CD4-positive, alpha-beta T cell treated with Interleukin-15 for 4 hours (primary cell): ENCODE data around the gene ERP29.
"Not testable (repeated sequence)": the region's sequence is repeated elsewhere in the genome, so short reads cannot be mapped to it uniquely, and the experiment has no call there.

Experiments used
- DNase-seq: peaks from one replicate; pipeline ENCODE4 v3.0.0-alpha.2; 2020; ENCODE audit warnings: low spot score

The ERP29 gene

GRCh38 chr12:112012775-112013600, at the start of gene ERP29, which contains the start of gene TMEM116:
Gene ERP29 (plus strand): TSS chr12:112013426. CDS start chr12:112013466, 40 bp downstream.
Gene TMEM116 (minus strand): TSS chr12:112013165. CDS start chr12:112005270, 7,895 bp downstream.
- DNase-seq: peak; percentile 100

- no peak for DNase-seq
Measured at GRCh38 chr12:111964935-111965334, 48.3 kb upstream of the ERP29 start.

- DNase-seq: no peak
Measured at GRCh38 chr12:111971800-111972199, 41.4 kb upstream of the ERP29 start.

GRCh38 chr12:111975161-111975931, 37.9 kb upstream of the ERP29 start:
- DNase-seq: no peak

GRCh38 chr12:111976291-111976690, 36.9 kb upstream of the ERP29 start:
- DNase-seq: no peak

- DNase-seq: no peak
Measured at GRCh38 chr12:111976860-111977259, 36.4 kb upstream of the ERP29 start.

- no peak for DNase-seq
Measured at GRCh38 chr12:111978545-111978944, 34.7 kb upstream of the ERP29 start.

GRCh38 chr12:111980598-111980997, 32.6 kb upstream of the ERP29 start:
- no peak for DNase-seq

GRCh38 chr12:111981987-111982386, 31.2 kb upstream of the ERP29 start:
- no peak for DNase-seq

GRCh38 chr12:111984820-111985219, 28.4 kb upstream of the ERP29 start:
- DNase-seq: no peak

- no peak for DNase-seq
Measured at GRCh38 chr12:111991535-111991934, 21.7 kb upstream of the ERP29 start.

GRCh38 chr12:111991946-111992345, 21.3 kb upstream of the ERP29 start:
- no peak for DNase-seq

- no peak for DNase-seq
Measured at GRCh38 chr12:111992464-111992863, 20.8 kb upstream of the ERP29 start.

- peak; percentile 31 for DNase-seq
Measured at GRCh38 chr12:111993292-111994150, 19.7 kb upstream of the ERP29 start.

- DNase-seq: peak; percentile 60
Measured at GRCh38 chr12:111994211-111995111, 18.8 kb upstream of the ERP29 start.

GRCh38 chr12:111995782-111996480, 17.3 kb upstream of the ERP29 start:
- DNase-seq: no peak

GRCh38 chr12:111997300-111997699, 15.9 kb upstream of the ERP29 start:
- DNase-seq: no peak

GRCh38 chr12:111998015-111998414, 15.2 kb upstream of the ERP29 start:
- no peak for DNase-seq

- DNase-seq: not testable (repeated sequence)
Measured at GRCh38 chr12:111999129-111999528, 14.1 kb upstream of the ERP29 start.

GRCh38 chr12:112000820-112001219, 12.4 kb upstream of the ERP29 start:
- no peak for DNase-seq
